Globus pallidus (tissue), 1 donor: ENCODE results near the gene MAML2.
"Not testable (repeated sequence)": the region's sequence is repeated elsewhere in the genome, so short reads cannot be mapped to it uniquely, and the experiment has no call there.

Experiments used
- DNase-seq: peaks from one replicate; pipeline ENCODE4 v3.0.0-alpha.2; 2015; ENCODE audit warnings: low spot score

MAML2 gene

GRCh38 chr11:96293109-96293508 lies 49.9 kb downstream of the MAML2 start:
- DNase-seq = no peak

DNA sequence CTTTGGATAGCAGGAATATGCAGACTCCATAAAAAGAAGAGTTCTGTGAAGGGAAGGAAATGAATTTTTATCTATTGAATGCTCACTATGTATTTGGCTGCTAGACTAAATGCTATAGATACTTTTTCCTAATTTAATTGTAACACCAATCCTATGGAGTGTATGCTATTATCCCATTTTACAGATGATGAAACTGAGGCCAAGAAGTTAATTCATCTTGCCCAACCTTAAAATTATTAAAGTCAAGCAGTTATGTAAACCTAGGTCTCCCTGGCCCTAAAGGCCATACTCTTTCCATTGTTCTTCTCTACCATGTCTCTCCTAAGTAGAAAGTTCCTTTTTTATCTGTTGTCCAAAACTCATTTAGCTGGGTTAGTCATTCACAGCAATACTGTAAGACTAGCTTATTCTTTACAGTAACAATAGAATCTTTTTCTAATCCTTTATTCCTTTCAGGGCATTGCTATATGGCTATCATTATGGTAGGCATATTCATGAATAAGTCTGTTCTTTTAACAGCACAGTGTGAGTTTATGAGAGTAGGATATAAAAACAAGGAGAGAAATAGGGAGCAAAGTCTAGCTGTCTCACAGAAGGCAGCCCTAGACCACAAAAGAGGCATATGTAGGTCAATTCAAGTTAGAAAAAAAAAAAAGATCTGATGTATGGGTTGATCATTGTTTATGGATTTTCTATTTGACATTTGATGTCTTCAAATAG lies 50.5 kb downstream of the MAML2 start:
- no peak for DNase-seq

DNA sequence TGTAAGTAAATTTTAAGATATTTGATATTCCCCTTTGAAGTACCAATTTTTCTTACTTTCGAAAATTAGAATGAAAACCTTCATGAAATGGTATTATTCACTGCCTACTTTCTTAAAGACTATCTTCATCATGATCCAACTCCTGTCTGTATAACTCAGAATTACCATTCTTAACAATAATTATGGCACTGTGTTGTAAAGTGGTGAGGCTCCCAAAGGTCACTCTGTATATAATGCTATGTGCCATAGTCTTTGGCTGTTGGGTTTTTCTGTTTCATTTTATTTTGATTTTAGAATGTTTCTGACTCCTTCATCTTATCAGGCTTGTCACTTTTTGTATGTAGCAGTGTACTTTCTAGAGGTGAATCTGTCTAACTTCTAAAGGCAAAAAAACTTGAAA lies 52.4 kb downstream of the MAML2 start:
- DNase-seq = no peak

GRCh38 chr11:96290031-96290430 lies 53.0 kb downstream of the MAML2 start:
- DNase-seq = no peak

DNA sequence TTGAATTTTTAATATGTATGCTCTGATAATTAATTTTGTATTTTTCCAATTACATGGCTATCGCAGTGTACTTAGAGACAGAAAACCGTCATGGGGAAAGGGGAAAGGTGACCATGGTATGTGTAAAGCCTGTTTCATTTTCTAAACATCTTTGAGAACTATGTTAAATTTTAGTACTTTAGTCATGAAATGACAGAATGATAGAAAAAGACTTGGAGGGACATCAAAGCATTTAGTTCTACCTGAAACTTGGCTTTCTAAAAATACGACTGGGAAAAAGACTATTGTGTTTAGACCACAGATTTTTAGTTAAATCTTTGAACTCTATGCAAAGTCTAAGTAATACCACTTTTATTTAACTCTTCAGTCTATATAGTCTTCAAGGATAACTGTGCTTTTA lies 54.1 kb downstream of the MAML2 start:
- no peak for DNase-seq

GRCh38 chr11:96287822-96288439 lies 55.1 kb downstream of the MAML2 start:
- DNase-seq = no peak

DNA sequence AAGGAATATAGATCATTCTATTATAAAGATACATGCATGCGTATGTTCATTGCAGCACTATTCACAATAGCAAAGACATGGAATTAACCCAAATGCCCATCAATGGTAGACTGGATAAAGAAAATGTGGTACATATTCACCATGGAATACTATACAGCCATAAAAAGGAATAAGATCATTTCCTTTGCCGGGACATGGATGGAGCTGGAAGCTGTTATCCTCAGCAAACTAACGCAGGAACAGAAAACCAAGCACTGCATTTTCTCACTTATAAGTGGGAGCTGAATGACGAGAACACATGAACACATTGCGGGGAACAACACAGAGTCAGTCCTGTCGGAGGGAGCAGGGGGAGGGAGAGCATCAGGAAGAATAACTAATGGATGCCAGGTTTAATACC lies 57.0 kb downstream of the MAML2 start:
- not testable (repeated sequence) for DNase-seq

DNA sequence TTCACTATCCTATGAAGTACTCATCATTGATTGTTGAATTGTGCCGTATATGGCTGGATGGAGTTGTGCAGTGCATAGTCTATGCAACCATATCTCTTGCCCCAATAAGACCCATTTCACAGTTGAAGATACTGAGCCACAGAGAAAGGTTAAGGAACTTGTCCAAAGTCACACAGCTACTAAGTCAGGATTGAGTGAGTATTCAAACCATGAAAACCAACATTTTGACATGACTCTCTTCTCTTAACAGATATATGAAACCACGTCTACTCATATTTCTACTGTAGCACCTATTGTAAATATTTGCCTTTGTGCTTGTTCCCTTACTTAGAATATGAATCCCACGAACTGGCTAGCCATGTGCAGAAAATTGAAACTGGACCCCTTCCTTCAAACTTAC lies 58.1 kb downstream of the MAML2 start:
- no peak for DNase-seq

- no peak for DNase-seq
Measured at GRCh38 chr11:96284401-96284800, 58.6 kb downstream of the MAML2 start.

- no peak for DNase-seq
Measured at GRCh38 chr11:96282625-96283220, 60.3 kb downstream of the MAML2 start.

DNA sequence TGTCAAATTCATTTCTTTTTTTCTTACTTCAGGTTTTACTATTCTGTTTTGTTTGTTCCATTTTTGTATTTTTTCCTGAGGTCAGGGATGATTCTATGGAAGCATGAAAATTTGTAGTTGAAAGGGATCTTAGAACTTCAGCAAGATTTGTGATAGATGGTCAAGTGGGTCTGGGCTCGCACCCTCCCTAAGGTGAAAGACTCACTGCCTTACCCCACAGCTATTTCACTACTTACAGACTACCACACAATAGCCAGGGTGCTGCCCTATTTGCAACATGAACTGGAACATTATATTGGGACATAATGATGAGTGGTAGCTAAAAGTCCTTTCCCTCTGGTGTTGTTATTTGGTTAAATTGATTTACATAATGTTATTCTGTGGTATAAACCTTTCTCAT lies 62.6 kb downstream of the MAML2 start:
- no peak for DNase-seq

GRCh38 chr11:96279896-96280290 lies 63.1 kb downstream of the MAML2 start:
- no peak for DNase-seq

- DNase-seq = no peak
Measured at GRCh38 chr11:96279018-96279895, 63.7 kb downstream of the MAML2 start.

- no peak for DNase-seq
Measured at GRCh38 chr11:96278039-96278897, 64.7 kb downstream of the MAML2 start.

GRCh38 chr11:96277696-96278038 lies 65.3 kb downstream of the MAML2 start:
- DNase-seq = no peak

DNA sequence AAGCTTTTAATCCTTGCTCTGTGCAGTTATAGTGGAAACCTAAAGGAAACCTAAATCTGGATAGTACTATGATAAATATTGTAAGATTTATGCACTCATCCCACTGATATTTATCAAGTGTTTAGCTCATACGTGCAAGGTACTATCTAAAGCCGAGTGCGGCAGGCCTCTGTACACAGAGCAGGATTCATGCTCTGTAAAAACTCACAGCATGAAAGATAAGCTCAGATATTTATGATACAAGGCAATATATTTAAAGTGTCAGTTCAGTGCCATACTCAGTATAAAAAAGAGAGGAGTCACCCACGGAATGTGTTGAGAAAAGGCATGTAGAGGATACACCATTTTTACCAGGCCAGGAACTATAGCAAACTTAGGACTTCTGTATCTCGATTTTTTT lies 66.2 kb downstream of the MAML2 start:
- no peak for DNase-seq

DNA sequence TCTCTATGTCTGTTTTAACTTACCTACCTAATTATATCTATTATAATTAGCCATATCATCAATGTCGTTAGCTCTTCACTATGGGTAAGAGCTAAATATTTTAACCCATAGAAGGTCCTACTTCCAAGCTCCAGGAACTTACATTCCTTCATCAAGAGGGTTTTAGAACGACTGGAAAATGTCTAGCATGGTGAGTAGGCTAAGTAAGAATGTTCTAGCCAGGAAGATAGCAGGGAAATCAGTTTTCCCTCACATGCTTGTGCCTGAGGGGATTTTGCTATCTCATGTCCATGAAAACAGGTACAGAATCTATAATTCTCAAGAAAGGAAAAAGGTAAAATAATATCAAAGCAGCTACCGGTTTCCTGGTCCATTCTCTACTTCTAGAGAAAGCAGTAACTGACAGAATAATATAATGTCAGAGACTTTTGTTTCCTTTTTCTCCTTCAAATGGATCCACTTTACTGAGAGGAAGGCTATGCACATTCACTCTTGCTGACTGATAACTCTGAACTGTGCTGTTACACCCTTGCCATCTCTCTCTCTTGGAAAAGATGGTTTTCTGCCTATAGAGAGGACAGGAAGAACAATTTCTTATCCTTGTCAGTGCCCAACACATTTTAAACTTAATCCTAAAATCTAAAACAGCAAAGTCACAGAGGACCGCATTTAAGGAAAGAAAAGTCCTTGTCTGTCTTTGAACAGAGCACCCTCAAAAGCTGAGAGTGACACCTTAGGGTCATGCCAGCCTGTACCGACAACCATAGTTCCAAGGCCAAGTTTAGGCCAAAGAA lies 67.0 kb downstream of the MAML2 start:
- no peak for DNase-seq

GRCh38 chr11:96273507-96273906 lies 69.5 kb downstream of the MAML2 start:
- no peak for DNase-seq

- no peak for DNase-seq
Measured at GRCh38 chr11:96272529-96273222, 70.3 kb downstream of the MAML2 start.

DNA sequence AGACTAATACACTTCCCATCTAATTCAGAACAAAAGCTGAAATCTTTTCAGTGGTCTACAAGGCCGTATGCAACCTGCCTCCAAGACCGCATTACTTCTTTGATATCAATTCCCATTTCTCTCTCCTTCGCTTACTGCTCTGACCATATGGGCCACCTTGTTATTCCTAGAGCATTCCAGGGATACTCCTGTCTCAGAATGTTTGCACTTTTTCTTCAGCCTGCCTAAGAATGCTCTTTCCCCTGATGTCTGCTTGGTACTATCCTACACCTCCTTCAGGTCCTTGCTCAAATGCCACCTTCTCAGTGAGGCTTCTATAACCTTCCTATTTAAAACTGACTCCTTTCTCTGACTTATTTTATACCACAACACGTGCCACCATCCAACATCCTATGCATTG lies 71.2 kb downstream of the MAML2 start:
- DNase-seq = no peak
